CD4-positive, alpha-beta T cell treated with Interleukin-1 beta for 1 hour (primary cell): ENCODE data around the gene KLF1.
"Not testable (repeated sequence)": the region's sequence is repeated elsewhere in the genome, so short reads cannot be mapped to it uniquely, and the experiment has no call there.

Experiments used
- DNase-seq, 2 donors: peaks; one replicate each; pipeline ENCODE4 v3.0.0-alpha.2; 2020 to 2022

Gene KLF1

GRCh38 chr19:12886969-12887747 lies at the start of gene KLF1:
TSS of gene KLF1 (minus strand) at chr19:12887201. CDS start at chr19:12887140, 61 bp downstream.
- DNase-seq, result no peak

- DNase-seq, result no peak
Measured at GRCh38 chr19:12936582-12936981, 49.6 kb upstream of the KLF1 start.

- no peak for DNase-seq
Measured at GRCh38 chr19:12935071-12935470, 48.1 kb upstream of the KLF1 start.

- DNase-seq, result peak; percentile 90
Measured at GRCh38 chr19:12933287-12934072, 46.5 kb upstream of the KLF1 start, which contains the start of gene FARSA. TSS of gene FARSA (minus strand) at chr19:12933711. CDS start at chr19:12933696, 15 bp downstream.

- no peak for DNase-seq
Measured at GRCh38 chr19:12932392-12933286, 45.6 kb upstream of the KLF1 start.

- DNase-seq, result no peak
Measured at GRCh38 chr19:12930002-12930645, 43.1 kb upstream of the KLF1 start.

- no peak for DNase-seq
Measured at GRCh38 chr19:12924621-12925310, 37.8 kb upstream of the KLF1 start.

GRCh38 chr19:12922959-12923358 lies 36.0 kb upstream of the KLF1 start:
- DNase-seq, result no peak

GRCh38 chr19:12921047-12921446 lies 34.0 kb upstream of the KLF1 start:
- DNase-seq, result no peak

- DNase-seq, result no peak
Measured at GRCh38 chr19:12918253-12918652, 31.3 kb upstream of the KLF1 start.

GRCh38 chr19:12915860-12916259 lies 28.9 kb upstream of the KLF1 start:
- not testable (repeated sequence) for DNase-seq

GRCh38 chr19:12913851-12914690 lies 27.1 kb upstream of the KLF1 start:
- peak; percentile 61 to 65 for DNase-seq

- DNase-seq, result no peak
Measured at GRCh38 chr19:12913011-12913561, 26.1 kb upstream of the KLF1 start.

- no peak for DNase-seq
Measured at GRCh38 chr19:12912571-12912970, 25.6 kb upstream of the KLF1 start.

- no peak for DNase-seq
Measured at GRCh38 chr19:12907166-12907565, 20.2 kb upstream of the KLF1 start.

GRCh38 chr19:12899891-12900518 lies 13.0 kb upstream of the KLF1 start:
- DNase-seq, result no peak

GRCh38 chr19:12896460-12896859 lies 9.5 kb upstream of the KLF1 start:
- no peak for DNase-seq

- DNase-seq, result no peak
Measured at GRCh38 chr19:12893582-12893981, 6.6 kb upstream of the KLF1 start.

GRCh38 chr19:12891553-12892021 lies 4.6 kb upstream of the KLF1 start:
- DNase-seq, result no peak
